Measurements from ENCODE around the gene CXCR1.

CXCR1 gene

DNA sequence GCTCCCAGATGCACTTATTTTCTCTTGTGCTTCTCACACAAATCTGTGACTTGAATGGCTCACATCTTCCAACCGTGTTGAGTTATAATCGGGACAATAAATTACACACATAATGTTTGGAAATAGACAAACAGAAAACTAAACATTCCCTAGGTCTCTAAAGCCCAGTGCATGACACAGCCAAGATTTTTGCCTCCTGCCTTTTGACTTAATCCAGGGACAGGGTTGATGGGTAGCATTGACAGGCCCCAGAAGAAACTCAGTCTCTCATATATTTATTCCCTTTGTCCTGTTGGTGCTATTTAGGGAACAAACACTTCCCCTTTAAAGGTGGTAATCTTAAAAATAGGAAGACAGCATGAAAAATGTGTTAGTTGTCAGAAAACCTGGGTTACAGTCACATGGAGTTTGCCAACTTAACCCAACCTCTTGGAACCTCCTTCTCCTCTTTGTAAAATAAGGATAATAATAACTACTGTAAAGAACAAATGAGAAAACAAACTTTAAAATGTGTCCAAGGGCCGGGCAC is 26.2 kb upstream of the CXCR1 start:
- H3K36me3 ChIP-seq (ENCODE audit: insufficient read depth, low read length): no peaks in the 10 kb centered on the region
- H3K4me1 ChIP-seq (ENCODE audit: insufficient read depth, low read length): no peaks in the 10 kb centered on the region
- H3K27me3 ChIP-seq (ENCODE audit: insufficient read depth, low read length, poor library complexity): peaks cover 6% of the 10 kb centered on the region
- H3K9me3 ChIP-seq (ENCODE audit: insufficient read depth, low read length, severe bottlenecking): no peaks in the 10 kb centered on the region
- H3K4me2 ChIP-seq (ENCODE audit: insufficient read depth, low read length): no peak overlapping the region
- TF ChIP-seq CTCF (IDR thresholded peaks at IDR 0.05; ENCODE audit: borderline replicate concordance, extremely low read depth, low read length, poor library complexity, severe bottlenecking) (no peak), EZH2 (IDR thresholded peaks at IDR 0.05; ENCODE audit: borderline replicate concordance, low read depth, low read length, severe bottlenecking) (no peak)
- H4K20me1 ChIP-seq (ENCODE audit: insufficient read depth, low read length): no peaks in the 10 kb centered on the region
- H3K9ac ChIP-seq (ENCODE audit: low read depth, low read length): no peak overlapping the region
- no peaks in the 10 kb centered on the region for H3K79me2 ChIP-seq (ENCODE audit: insufficient read depth, low read length)
- no peak overlapping the region for H3K4me3 ChIP-seq (ENCODE audit: low read depth in 1 of 2, low read length in 2 of 2)
- H2AFZ ChIP-seq (ENCODE audit: low read depth, low read length): no peak overlapping the region
- no peak for DNase-seq
- H3K27ac ChIP-seq (ENCODE audit: low read length): no peak overlapping the region
- no peak for ATAC-seq (ENCODE audit: insufficient read depth, low read depth)

- Histone ChIP-seq H3K4me2 (ENCODE audit: insufficient read depth, low read length) (no peak overlapping the region), H3K9ac (ENCODE audit: low read depth, low read length) (no peak overlapping the region), H3K36me3 (ENCODE audit: insufficient read depth, low read length) (no peaks in the 10 kb centered on the region), H3K4me3 (ENCODE audit: low read depth in 1 of 2, low read length in 2 of 2) (no peak overlapping the region), H2AFZ (ENCODE audit: low read depth, low read length) (no peak overlapping the region), H3K27ac (ENCODE audit: low read length) (no peak overlapping the region), H4K20me1 (ENCODE audit: insufficient read depth, low read length) (no peaks in the 10 kb centered on the region), H3K9me3 (ENCODE audit: insufficient read depth, low read length, severe bottlenecking) (no peaks in the 10 kb centered on the region), H3K4me1 (ENCODE audit: insufficient read depth, low read length) (peaks cover 6% of the 10 kb centered on the region), H3K27me3 (ENCODE audit: insufficient read depth, low read length, poor library complexity) (no peaks in the 10 kb centered on the region), H3K79me2 (ENCODE audit: insufficient read depth, low read length) (no peaks in the 10 kb centered on the region)
- TF ChIP-seq EZH2 (IDR thresholded peaks at IDR 0.05; ENCODE audit: borderline replicate concordance, low read depth, low read length, severe bottlenecking) (no peak), CTCF (IDR thresholded peaks at IDR 0.05; ENCODE audit: borderline replicate concordance, extremely low read depth, low read length, poor library complexity, severe bottlenecking) (no peak)
- ATAC-seq (ENCODE audit: insufficient read depth, low read depth) (no peak), DNase-seq (no peak)
Observed at GRCh38 chr2:218188528-218188927, 21.8 kb upstream of the CXCR1 start.

DNA sequence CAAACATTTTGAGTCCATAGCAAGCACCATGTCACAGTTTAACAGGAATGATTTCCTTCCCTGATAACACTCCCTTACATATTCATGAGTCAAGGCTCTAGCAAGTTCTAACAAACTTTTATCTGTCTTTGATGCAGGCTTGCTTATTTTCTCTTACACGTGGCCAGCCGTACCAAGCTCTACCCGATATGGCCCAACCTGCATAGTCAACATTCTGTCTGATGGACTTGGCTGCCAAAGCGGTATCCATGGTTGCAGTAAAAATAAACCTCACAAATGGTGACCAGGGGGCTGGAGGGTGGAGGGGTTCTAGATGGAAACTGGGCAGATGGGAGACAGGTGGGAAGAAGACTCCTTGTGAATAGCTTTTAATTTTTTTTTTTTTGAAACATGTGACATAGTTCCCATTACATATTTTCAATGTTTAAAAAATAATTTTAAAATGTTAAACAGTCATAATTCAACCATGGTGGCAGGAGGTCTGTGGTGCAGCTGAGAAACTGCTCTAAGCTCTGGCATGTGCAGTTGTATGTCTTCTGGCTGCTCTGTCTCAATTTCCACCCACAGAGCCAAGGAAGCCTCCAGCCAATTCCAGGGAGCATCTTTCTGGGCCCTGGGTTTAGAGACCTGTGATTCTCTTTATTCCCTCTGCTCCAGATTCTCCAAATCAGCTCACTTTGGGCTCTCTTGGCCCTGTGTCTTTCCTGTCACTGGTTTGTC is 20.7 kb upstream of the CXCR1 start:
- DNase-seq: no peak
- no peaks in the 10 kb centered on the region for H3K36me3 ChIP-seq (ENCODE audit: insufficient read depth, low read length)
- no peak for ATAC-seq (ENCODE audit: insufficient read depth, low read depth)
- H3K9ac ChIP-seq (ENCODE audit: low read depth, low read length): no peak overlapping the region
- H3K4me3 ChIP-seq (ENCODE audit: low read depth in 1 of 2, low read length in 2 of 2): no peak overlapping the region
- peak overlapping the region; percentile 81 for H2AFZ ChIP-seq (ENCODE audit: low read depth, low read length)
- TF ChIP-seq EZH2 (IDR thresholded peaks at IDR 0.05; ENCODE audit: borderline replicate concordance, low read depth, low read length, severe bottlenecking) (no peak), CTCF (IDR thresholded peaks at IDR 0.05; ENCODE audit: borderline replicate concordance, extremely low read depth, low read length, poor library complexity, severe bottlenecking) (no peak)
- peaks cover 6% of the 10 kb centered on the region for H3K4me1 ChIP-seq (ENCODE audit: insufficient read depth, low read length)
- no peaks in the 10 kb centered on the region for H3K79me2 ChIP-seq (ENCODE audit: insufficient read depth, low read length)
- no peaks in the 10 kb centered on the region for H3K27me3 ChIP-seq (ENCODE audit: insufficient read depth, low read length, poor library complexity)
- H3K9me3 ChIP-seq (ENCODE audit: insufficient read depth, low read length, severe bottlenecking): no peaks in the 10 kb centered on the region
- no peaks in the 10 kb centered on the region for H4K20me1 ChIP-seq (ENCODE audit: insufficient read depth, low read length)
- no peak overlapping the region for H3K27ac ChIP-seq (ENCODE audit: low read length)
- H3K4me2 ChIP-seq (ENCODE audit: insufficient read depth, low read length): no peak overlapping the region

Measured in DND-41 (cell line).